ENCODE measurements around the gene CCDC190. TPM values are rescaled to one million over a fixed set of nuclear protein-coding genes. Genes with fewer than 3 reads are reported as not detected.

The CCDC190 gene
- total and polyA plus RNA-seq, 4 donors, result 2.4 to 4.7 (median 2.8) TPM

DNA sequence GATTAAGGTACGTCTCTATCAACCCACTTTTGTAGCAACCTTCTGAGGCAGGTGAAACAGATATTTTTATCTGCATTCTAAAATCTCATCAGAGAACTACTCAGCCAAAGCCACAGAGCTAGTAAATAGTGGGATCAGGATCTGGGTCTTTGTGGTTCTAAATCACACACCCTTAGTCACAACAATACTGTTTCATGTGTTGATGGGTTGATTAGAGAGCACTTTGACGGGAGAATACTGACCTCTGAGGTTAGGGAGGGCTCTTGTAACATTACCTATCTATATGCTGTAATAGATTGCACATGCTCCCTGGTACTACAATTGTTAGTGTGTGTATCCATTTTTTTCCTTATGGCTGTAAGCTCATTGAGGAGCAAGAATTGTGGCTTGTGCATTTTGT lies 45.5 kb upstream of the CCDC190 start:
- Histone ChIP-seq H3K27me3 (ENCODE audit: control insufficient read depth in 3 of 3, insufficient read depth in 3 of 3, low read length in 2 of 3) (no peaks in the 10 kb centered on the region), H3K9me3 (ENCODE audit: control insufficient read depth in 4 of 4, insufficient read depth in 3 of 4, low read length in 3 of 4) (no peaks in the 10 kb centered on the region), H3K4me1 (ENCODE audit: control insufficient read depth in 5 of 5, insufficient read depth in 5 of 5, low read length in 5 of 5) (peaks cover 0 to 11% (median 0%) of the 10 kb centered on the region in 5 donors), H3K27ac (ENCODE audit: low read depth in 1 of 2, low read length in 1 of 2) (no peak overlapping the region), H3K4me3 (no peak overlapping the region), H3K36me3 (ENCODE audit: control insufficient read depth in 4 of 4, insufficient read depth in 4 of 4, low read length in 4 of 4) (no peaks in the 10 kb centered on the region), H3K9ac (ENCODE audit: insufficient read depth in 1 of 2, low read length in 2 of 2) (no peak overlapping the region)
- no peak for DNase-seq
- ATAC-seq (ENCODE audit: insufficient read depth, low FRiP score), result no peak
- WGBS, 2 donors, result 86 to 88% methylated on average over 2 of the region's 2 CpGs
- TF ChIP-seq, protein P1, sequence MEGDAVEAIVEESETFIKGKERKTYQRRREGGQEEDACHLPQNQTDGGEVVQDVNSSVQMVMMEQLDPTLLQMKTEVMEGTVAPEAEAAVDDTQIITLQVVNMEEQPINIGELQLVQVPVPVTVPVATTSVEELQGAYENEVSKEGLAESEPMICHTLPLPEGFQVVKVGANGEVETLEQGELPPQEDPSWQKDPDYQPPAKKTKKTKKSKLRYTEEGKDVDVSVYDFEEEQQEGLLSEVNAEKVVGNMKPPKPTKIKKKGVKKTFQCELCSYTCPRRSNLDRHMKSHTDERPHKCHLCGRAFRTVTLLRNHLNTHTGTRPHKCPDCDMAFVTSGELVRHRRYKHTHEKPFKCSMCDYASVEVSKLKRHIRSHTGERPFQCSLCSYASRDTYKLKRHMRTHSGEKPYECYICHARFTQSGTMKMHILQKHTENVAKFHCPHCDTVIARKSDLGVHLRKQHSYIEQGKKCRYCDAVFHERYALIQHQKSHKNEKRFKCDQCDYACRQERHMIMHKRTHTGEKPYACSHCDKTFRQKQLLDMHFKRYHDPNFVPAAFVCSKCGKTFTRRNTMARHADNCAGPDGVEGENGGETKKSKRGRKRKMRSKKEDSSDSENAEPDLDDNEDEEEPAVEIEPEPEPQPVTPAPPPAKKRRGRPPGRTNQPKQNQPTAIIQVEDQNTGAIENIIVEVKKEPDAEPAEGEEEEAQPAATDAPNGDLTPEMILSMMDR (IDR thresholded peaks at IDR 0.05; ENCODE audit: control extremely low read depth, extremely low read depth), result no peak

DNA sequence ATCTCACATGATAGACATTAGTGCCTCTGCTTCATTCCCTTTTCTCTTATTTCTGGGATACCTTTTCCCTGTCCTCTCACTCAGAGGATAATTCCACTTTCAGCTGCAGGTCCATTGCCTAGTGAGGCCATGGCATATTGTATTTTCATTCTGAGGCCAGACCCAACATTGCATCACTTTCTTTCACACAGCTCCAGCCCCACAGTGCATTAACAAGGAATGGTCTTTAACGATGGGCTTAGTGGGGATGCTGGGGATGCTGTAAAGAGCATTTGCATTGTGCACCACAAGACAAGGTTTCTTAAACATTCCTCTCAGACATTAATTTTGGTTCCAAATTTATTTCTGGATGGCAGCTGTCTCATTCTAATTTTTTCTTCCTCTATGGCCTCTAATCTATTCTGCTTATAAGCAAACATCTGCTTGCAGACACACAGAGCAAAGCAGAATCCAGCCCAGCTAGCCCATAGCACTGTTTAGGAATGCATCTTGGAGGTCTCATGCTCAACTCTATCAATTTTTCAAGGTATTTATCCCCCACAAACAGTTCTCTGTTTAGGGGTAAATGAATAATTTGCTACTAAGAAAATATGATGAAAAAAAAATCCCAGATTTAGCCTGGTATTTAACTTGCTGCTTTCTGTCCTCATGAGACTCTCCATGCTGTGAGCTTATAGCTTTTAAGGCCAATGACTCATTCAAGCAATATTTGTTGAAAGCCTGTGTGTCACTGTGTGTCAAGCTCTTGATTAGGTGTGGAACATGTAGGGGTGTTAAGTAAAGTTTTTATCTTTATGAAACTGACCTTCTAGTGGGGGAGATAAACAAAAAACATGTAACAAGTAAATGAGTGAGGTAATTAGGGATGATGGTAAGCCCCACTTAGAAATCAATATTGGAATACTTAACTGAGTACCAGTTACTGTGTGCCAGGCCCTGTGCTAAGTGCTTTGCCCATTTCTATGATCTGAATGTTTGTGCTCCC lies 44.5 kb upstream of the CCDC190 start:
- Histone ChIP-seq H3K9me3 (ENCODE audit: control insufficient read depth in 4 of 4, insufficient read depth in 3 of 4, low read length in 3 of 4) (no peaks in the 10 kb centered on the region), H3K4me1 (ENCODE audit: control insufficient read depth in 5 of 5, insufficient read depth in 5 of 5, low read length in 5 of 5) (peaks cover 0 to 11% (median 0%) of the 10 kb centered on the region in 5 donors), H3K36me3 (ENCODE audit: control insufficient read depth in 4 of 4, insufficient read depth in 4 of 4, low read length in 4 of 4) (no peaks in the 10 kb centered on the region), H3K9ac (ENCODE audit: insufficient read depth in 1 of 2, low read length in 2 of 2) (no peak overlapping the region), H3K4me3 (no peak overlapping the region), H3K27me3 (ENCODE audit: control insufficient read depth in 3 of 3, insufficient read depth in 3 of 3, low read length in 2 of 3) (no peaks in the 10 kb centered on the region), H3K27ac (ENCODE audit: low read depth in 1 of 2, low read length in 1 of 2) (peak overlapping the region in 1 of 2 donors; percentile 22)
- 71 to 80% methylated on average over 1 of the region's 1 CpG for WGBS, 2 donors
- DNase-seq (peak in 2 of 3 donors; percentile 34 to 47), ATAC-seq (ENCODE audit: insufficient read depth, low FRiP score) (peak; percentile 55)
- TF ChIP-seq, protein P1 (IDR thresholded peaks at IDR 0.05; ENCODE audit: control extremely low read depth, extremely low read depth), result no peak

- peak overlapping the region in 1 of 2 donors; percentile 22 for H3K27ac ChIP-seq (ENCODE audit: low read depth in 1 of 2, low read length in 1 of 2)
- peak in 1 of 3 donors; percentile 12 for DNase-seq
- no peaks in the 10 kb centered on the region for H3K27me3 ChIP-seq (ENCODE audit: control insufficient read depth in 3 of 3, insufficient read depth in 3 of 3, low read length in 2 of 3)
- no peak overlapping the region for H3K4me3 ChIP-seq
- TF ChIP-seq, protein P1 (IDR thresholded peaks at IDR 0.05; ENCODE audit: control extremely low read depth, extremely low read depth), result no peak
- H3K9me3 ChIP-seq (ENCODE audit: control insufficient read depth in 4 of 4, insufficient read depth in 3 of 4, low read length in 3 of 4), result no peaks in the 10 kb centered on the region
- peaks cover 0 to 9% (median 0%) of the 10 kb centered on the region in 5 donors for H3K4me1 ChIP-seq (ENCODE audit: control insufficient read depth in 5 of 5, insufficient read depth in 5 of 5, low read length in 5 of 5)
- ATAC-seq (ENCODE audit: insufficient read depth, low FRiP score), result no peak
- no peak overlapping the region for H3K9ac ChIP-seq (ENCODE audit: insufficient read depth in 1 of 2, low read length in 2 of 2)
- 80 to 90% methylated on average over 4 of the region's 4 CpGs for WGBS, 2 donors
- H3K36me3 ChIP-seq (ENCODE audit: control insufficient read depth in 4 of 4, insufficient read depth in 4 of 4, low read length in 4 of 4), result no peaks in the 10 kb centered on the region
Observed at GRCh38 chr1:162904579-162904978, 43.6 kb upstream of the CCDC190 start.

Data from lung (tissue), 12 donors.